Anterior cingulate cortex (tissue), 58 donors: ENCODE data around the gene UNC119.

Experiments used
- DNase-seq, 58 donors: peaks; one replicate each; lab custom pipeline; 2025; lab: John Stamatoyannopoulos, UW

Gene UNC119

GRCh38 chr17:28503420-28503819, 49.0 kb downstream of the UNC119 start:
- DNase-seq = no peak

DNA sequence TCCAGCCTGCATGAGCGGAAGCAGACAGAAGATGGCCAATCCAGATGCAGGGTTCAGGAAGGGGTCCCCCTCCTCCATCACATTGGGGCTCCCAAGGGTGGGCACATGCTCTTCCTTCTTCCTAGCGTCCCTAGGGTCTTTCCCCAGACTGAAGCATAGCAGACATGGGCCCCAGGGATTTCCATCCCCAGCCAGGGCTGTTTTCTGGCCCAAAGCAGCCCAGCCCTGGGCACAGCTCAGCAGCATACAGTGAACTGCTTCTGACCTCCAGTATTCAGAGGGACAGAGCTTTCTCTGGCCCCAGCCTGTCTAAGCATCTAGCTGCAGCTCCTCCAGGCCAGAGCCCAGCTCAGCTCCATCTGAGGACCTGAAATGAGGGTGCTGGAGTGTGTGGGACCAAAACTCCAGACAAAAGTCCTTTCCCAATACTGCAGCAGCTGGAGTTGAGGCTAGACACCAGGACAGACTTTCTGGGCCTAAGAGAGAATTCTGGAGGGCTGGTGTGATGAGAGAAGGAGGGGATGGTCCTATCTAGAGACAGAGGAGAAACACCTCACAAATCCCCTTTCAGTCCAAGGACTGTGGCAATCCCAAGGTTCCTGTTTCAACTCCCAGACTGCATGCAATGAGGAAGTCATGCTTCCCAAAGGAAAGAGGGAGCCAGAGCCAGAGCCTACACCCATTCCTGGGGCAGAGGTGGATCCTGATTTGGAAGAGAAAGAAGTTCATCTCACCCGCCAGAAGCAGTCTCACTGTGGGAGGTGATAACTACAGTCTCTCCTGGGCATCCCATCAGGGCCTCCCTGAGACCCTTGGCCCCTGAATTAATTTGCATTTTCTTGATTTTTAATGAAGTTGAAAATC, 50.8 kb downstream of the UNC119 start:
- no peak for DNase-seq

DNA sequence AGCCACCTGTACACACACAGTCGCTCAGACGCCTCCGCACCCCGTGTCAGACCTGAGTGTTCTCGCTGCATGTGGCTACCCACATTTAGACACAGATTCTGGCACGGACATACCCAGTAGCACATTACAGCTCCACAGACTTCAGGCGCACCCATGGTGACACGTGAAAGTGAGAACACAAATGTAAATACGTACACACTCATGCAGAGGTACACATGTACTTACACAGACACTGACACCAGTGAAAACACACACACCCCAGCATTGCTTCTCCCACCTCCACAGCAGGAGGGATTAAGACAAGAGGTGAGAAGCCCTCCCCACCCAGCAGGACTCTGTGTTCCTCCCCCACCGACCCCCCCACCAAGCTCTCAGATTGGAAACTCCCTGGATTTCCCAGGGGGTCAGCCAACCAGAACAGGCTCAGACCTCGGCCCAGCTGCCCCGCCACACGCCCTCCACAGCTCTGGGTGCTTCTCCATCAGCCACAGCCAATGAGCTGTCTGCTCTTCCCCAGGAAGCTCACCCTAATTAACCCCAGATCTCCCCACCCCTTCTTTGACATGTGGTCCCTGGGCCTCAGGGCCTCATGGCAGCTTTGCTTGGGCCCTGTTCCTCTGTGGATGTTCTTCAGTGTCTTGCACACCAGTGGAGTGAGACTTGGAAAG, 51.6 kb downstream of the UNC119 start:
- DNase-seq = peak in 3 of 58 donors; percentile 3 to 29 (median 4)

GRCh38 chr17:28499684-28500357, 52.6 kb downstream of the UNC119 start:
- DNase-seq = no peak

GRCh38 chr17:28499364-28499664, 53.1 kb downstream of the UNC119 start:
- no peak for DNase-seq

DNA sequence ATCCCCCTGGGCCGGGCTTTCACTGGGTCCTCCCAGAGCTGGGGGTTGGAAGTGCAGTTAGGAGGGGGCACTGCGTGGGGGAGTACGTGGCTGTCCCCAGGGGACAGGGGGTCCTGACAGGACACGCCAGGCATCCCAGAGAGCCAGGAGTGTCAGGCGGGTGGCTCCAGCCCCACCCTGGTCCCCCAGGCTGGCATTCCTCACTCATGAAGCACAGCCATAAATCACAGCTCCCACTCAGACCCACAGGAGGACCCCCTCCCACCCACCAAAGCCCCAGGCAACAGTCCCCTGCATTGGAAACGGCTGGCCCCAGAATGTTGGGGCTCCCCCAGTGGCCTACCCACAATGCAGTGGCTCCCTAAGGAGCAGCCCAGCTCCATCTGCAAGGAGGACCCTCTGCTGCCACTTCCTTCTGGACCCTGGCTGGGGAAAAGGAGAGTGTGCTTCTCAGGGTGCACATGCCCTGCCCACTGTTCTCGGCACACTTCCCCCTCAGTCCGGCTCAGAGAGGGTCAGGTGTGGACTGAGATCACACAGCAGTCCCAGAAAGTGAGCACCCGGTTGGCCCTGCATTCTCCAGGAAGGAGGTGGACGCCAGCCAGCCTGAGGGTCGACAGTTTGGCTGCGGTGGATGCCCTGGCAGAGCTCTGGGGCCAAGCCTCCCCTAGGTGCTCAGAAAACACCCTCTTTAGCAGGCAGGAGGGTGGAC, 53.6 kb downstream of the UNC119 start:
- no peak for DNase-seq

- no peak for DNase-seq
These were observed 54.5 kb downstream of the UNC119 start for GRCh38 chr17:28497931-28498330.
